Measurements from ENCODE around the gene RUFY4.

The RUFY4 gene

GRCh38 chr2:218026676-218027425, 42.2 kb upstream of the RUFY4 start:
- no peak overlapping the region for H3K4me3 ChIP-seq (ENCODE audit: low read depth, low read length)
- TF ChIP-seq CTCF (IDR thresholded peaks at IDR 0.05; ENCODE audit: insufficient read depth, low read length, missing control alignments), result no peak
- CTCF ChIA-PET, result interaction anchor here (1.0 to 3.4 kb wide), 3 partner anchors 10 to 241 kb away, joined by 3 to 15 read pairs (median 5); no protein-coding TSS in a partner anchor
- POLR2A ChIA-PET, result no interaction called here
- no peak for DNase-seq (ENCODE audit: low read depth, low spot score)

GRCh38 chr2:218027426-218028188, 41.4 kb upstream of the RUFY4 start:
- no peak for TF ChIP-seq CTCF (IDR thresholded peaks at IDR 0.05; ENCODE audit: insufficient read depth, low read length, missing control alignments)
- no peak overlapping the region for H3K4me3 ChIP-seq (ENCODE audit: low read depth, low read length)
- ChIA-PET CTCF (interaction anchor here (1.0 to 3.4 kb wide), 5 partner anchors 9 to 242 kb away, joined by 3 to 15 read pairs (median 4); partner anchors contain the start of gene RUFY4), POLR2A (interaction anchor here (1.4 kb wide), 1 partner anchor 24 kb away, joined by 3 read pairs; no protein-coding TSS in a partner anchor)
- DNase-seq (ENCODE audit: low read depth, low spot score), result no peak

GRCh38 chr2:218028189-218028495, 40.9 kb upstream of the RUFY4 start:
- POLR2A ChIA-PET, result interaction anchor here (1.4 kb wide), 1 partner anchor 24 kb away, joined by 3 read pairs; no protein-coding TSS in a partner anchor
- CTCF ChIA-PET, result interaction anchor here (0.8 to 3.4 kb wide), 5 partner anchors 34 to 242 kb away, joined by 3 to 15 read pairs (median 4); partner anchors contain the start of gene RUFY4
- TF ChIP-seq CTCF (IDR thresholded peaks at IDR 0.05; ENCODE audit: insufficient read depth, low read length, missing control alignments), result no peak
- no peak overlapping the region for H3K4me3 ChIP-seq (ENCODE audit: low read depth, low read length)
- no peak for DNase-seq (ENCODE audit: low read depth, low spot score)

GRCh38 chr2:218028562-218029348, 40.3 kb upstream of the RUFY4 start:
- TF ChIP-seq CTCF (IDR thresholded peaks at IDR 0.05; ENCODE audit: insufficient read depth, low read length, missing control alignments), result no peak
- CTCF ChIA-PET, result interaction anchor here (0.6 to 3.4 kb wide), 6 partner anchors 35 to 243 kb away, joined by 3 to 15 read pairs (median 4); partner anchors contain the start of gene RUFY4
- DNase-seq (ENCODE audit: low read depth, low spot score), result no peak
- POLR2A ChIA-PET, result interaction anchor here (1.4 kb wide), 1 partner anchor 25 kb away, joined by 3 read pairs; no protein-coding TSS in a partner anchor
- H3K4me3 ChIP-seq (ENCODE audit: low read depth, low read length), result no peak overlapping the region

GRCh38 chr2:218029366-218030360, 39.4 kb upstream of the RUFY4 start:
- DNase-seq (ENCODE audit: low read depth, low spot score), result no peak
- TF ChIP-seq CTCF (IDR thresholded peaks at IDR 0.05; ENCODE audit: insufficient read depth, low read length, missing control alignments), result no peak
- H3K4me3 ChIP-seq (ENCODE audit: low read depth, low read length), result no peak overlapping the region
- CTCF ChIA-PET, result interaction anchor here (0.7 to 1.6 kb wide), 5 partner anchors 98 to 244 kb away, joined by 3 to 4 read pairs (median 3); no protein-coding TSS in a partner anchor
- POLR2A ChIA-PET, result no interaction called here

Data from AG04449 (cell line).